ENCODE measurements around the gene SHISAL2A. TPM values are rescaled to one million over a fixed set of nuclear protein-coding genes. Genes with fewer than 3 reads are reported as not detected.

SHISAL2A gene
- total RNA-seq, 4 donors from 2014 or later, result not detected

GRCh38 chr1:52613636-52614373 is 19.2 kb upstream of the SHISAL2A start:
- intact Hi-C loops (cut with DNase I; ENCODE audit: low total_unique reads), result no loop called here
- DNase-seq (ENCODE audit: low spot score in 2 of 2), result no peak
- H3K4me3 ChIP-seq (ENCODE audit: low read depth, poor library complexity, severe bottlenecking), result no peak overlapping the region
- WGBS, 2 donors, result 44 to 55% methylated on average over 2 of the region's 2 CpGs
- TF ChIP-seq CTCF (IDR thresholded peaks at IDR 0.05) (no peak), POLR2A (IDR thresholded peaks at IDR 0.05) (no peak)

GRCh38 chr1:52614671-52615070 is 18.3 kb upstream of the SHISAL2A start:
- no peak for DNase-seq (ENCODE audit: low spot score in 2 of 2)
- TF ChIP-seq CTCF (IDR thresholded peaks at IDR 0.05) (no peak), POLR2A (IDR thresholded peaks at IDR 0.05) (no peak)
- intact Hi-C loops (cut with DNase I; ENCODE audit: low total_unique reads), result no loop called here
- no peak overlapping the region for H3K4me3 ChIP-seq (ENCODE audit: low read depth, poor library complexity, severe bottlenecking)
- WGBS, 2 donors, result 92% methylated on average over 5 of the region's 5 CpGs

GRCh38 chr1:52615489-52616042 is 17.4 kb upstream of the SHISAL2A start:
- H3K4me3 ChIP-seq (ENCODE audit: low read depth, poor library complexity, severe bottlenecking), result no peak overlapping the region
- TF ChIP-seq POLR2A (IDR thresholded peaks at IDR 0.05), result no peak
- intact Hi-C loops (cut with DNase I; ENCODE audit: low total_unique reads), result no loop called here
- 78 to 94% methylated on average over 5 of the region's 5 CpGs for WGBS, 2 donors
- no peak for DNase-seq (ENCODE audit: low spot score in 2 of 2)

- DNase-seq (ENCODE audit: low spot score in 2 of 2), result no peak
- WGBS, 2 donors, result 97 to 98% methylated on average over 2 of the region's 2 CpGs
- intact Hi-C loops (cut with DNase I; ENCODE audit: low total_unique reads), result no loop called here
- TF ChIP-seq POLR2A (IDR thresholded peaks at IDR 0.05) (no peak), CTCF (IDR thresholded peaks at IDR 0.05) (no peak)
- no peak overlapping the region for H3K4me3 ChIP-seq (ENCODE audit: low read depth, poor library complexity, severe bottlenecking)
Measured at GRCh38 chr1:52621950-52622349, 11.0 kb upstream of the SHISAL2A start.

- 93 to 95% methylated on average over 3 of the region's 3 CpGs for WGBS, 2 donors
- DNase-seq (ENCODE audit: low spot score in 2 of 2), result no peak
- intact Hi-C loops (cut with DNase I; ENCODE audit: low total_unique reads), result no loop called here
- no peak overlapping the region for H3K4me3 ChIP-seq (ENCODE audit: low read depth, poor library complexity, severe bottlenecking)
- TF ChIP-seq POLR2A (IDR thresholded peaks at IDR 0.05), result no peak
- TF ChIP-seq CTCF (IDR thresholded peaks at IDR 0.05), result no peak
Measured at GRCh38 chr1:52623812-52624211, 9.2 kb upstream of the SHISAL2A start.

GRCh38 chr1:52627028-52627427 is 5.9 kb upstream of the SHISAL2A start:
- intact Hi-C loops (cut with DNase I; ENCODE audit: low total_unique reads), result no loop called here
- DNase-seq (ENCODE audit: low spot score in 2 of 2), result no peak
- no peak overlapping the region for H3K4me3 ChIP-seq (ENCODE audit: low read depth, poor library complexity, severe bottlenecking)
- no peak for TF ChIP-seq CTCF (IDR thresholded peaks at IDR 0.05)
- no peak for TF ChIP-seq POLR2A (IDR thresholded peaks at IDR 0.05)
- WGBS, 2 donors, result 98 to 100% methylated on average over 2 of the region's 2 CpGs

All from lower leg skin (tissue), 4 donors.